Renal cortex interstitium (tissue), 11 donors: ENCODE results near the gene SP9. TPM values are rescaled to one million over a fixed set of nuclear protein-coding genes. Genes with fewer than 3 reads are reported as not detected.
"Not testable (repeated sequence)": the region's sequence is repeated elsewhere in the genome, so short reads cannot be mapped to it uniquely, and the experiment has no call there.

ENCODE experiments used
- DNase-seq, 11 donors: peaks; one replicate each; pipeline ENCODE4 v3.0.0-alpha.2; 2013; ENCODE audit warnings: low read depth in 9 of 11, low spot score in 4 of 11; ENCODE audit errors: extremely low read depth in 1 of 11
- polyA plus RNA-seq, 3 donors: library from polyadenylated mRNA; unstranded; fragments of 120-200 nt; gene quantifications; one replicate each; pipeline ENCODE4 v1.2.1, GENCODE V29; 2013; ENCODE audit not compliant: insufficient read length in 3 of 3

SP9 gene
- polyA plus RNA-seq, 3 donors: not detected

GRCh38 chr2:174342686-174343342, 8.1 kb downstream of the SP9 start:
- no peak for DNase-seq

- DNase-seq: no peak
These were observed 8.5 kb downstream of the SP9 start for GRCh38 chr2:174343343-174343622.

DNA sequence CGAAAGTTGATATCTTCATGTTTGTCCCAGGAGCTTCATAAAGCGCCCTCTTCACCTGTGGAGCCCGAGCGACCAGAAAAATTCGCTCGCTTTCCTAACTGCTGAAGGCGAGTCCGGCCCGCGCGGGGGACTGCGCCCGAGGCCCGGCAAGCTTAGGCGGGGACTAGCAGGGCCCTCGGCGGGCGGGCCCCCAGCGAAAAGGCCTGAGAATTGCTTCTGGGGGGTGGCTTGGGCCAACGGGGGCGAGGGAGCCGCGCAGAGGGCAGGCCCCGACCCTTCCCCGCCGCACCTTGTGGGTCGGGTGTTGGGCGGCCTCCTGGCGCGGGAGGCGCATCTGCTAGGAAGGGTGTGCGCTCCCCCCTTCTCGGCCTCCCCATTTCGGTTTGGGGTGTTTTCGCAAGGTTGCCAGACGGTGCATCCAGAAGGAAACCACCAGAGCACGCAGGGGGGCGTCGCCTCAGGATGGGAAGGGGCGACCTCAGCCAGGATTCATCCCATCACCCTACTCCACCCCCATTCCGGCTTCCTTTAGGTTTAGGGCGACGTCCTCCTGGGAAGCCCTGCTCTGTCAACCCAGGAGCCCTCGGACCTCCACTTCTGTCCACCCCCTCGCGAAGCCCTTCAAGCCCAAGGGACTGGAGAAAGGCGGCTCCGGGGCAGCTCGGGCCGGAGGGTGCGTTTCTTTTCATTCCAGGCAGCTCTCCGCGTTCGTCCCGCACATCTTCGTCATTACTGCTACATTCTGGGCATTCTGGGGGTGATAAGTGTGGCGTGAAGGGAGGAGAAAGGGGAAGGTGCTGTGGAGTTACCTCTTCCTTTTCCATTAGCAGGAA, 9.1 kb downstream of the SP9 start:
- DNase-seq: no peak

DNA sequence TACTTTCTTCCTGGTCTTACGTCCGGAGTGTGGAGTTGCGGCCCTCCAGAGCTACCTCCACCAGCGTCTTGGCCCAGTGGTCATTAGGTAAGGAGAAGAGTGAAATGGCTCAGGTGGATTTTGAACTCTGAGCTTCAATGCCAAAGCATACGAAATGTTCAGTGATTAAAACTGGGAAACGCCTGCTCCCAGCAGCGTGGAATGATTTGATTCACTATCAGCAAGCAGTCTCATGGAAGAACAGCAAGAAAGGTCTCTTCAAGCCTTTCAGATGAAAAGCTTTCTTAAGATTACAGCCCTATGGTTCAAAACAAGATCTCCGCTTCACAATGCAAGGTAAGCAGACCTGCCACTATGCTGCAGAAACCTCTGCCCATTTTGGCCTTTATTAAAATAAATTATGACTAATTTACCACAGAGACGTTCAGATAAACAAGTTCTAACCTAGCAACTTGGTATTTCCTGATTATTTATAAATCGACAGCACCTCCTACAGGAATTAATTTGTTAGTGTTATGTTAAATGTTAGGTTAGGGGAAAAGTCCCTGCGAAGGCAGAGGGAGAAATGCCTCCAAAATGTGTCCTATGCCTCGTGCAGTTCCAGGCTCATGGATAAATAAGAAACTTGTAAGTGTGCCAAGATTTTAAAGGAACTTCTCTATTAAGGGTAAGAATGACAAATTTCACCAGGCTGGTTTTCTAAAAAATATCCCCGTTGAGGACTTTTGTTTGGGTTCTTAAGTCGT, 10.1 kb downstream of the SP9 start:
- no peak for DNase-seq

GRCh38 chr2:174350018-174350417, 15.3 kb downstream of the SP9 start:
- DNase-seq: no peak

DNA sequence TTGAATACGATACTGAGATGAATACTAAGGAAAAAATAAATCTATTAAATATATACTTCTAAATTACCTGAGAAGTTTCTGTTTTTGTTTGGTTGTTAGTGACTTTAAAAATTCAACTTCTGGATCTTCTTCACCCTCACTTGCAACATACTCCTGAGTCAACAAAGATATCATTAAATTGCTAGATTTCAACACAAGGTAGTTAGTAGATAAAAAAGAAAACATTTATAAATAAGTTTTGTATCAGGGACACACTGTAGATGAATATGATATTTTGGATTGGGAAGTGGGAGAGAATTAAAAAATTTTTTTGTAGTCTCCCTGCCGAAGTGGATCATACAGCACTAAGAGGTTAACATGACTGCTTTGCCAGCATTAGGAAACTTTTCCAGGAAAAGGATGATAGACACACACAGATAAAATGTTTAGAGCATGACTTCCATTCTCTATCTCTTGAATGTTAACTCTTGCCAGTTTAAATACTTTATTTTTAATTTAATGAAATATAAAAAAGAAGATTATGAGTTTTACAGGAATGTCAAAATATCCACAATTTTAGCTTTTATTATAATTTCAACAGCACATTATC, 15.9 kb downstream of the SP9 start:
- no peak for DNase-seq

GRCh38 chr2:174353004-174353403, 18.2 kb downstream of the SP9 start:
- DNase-seq: no peak

DNA sequence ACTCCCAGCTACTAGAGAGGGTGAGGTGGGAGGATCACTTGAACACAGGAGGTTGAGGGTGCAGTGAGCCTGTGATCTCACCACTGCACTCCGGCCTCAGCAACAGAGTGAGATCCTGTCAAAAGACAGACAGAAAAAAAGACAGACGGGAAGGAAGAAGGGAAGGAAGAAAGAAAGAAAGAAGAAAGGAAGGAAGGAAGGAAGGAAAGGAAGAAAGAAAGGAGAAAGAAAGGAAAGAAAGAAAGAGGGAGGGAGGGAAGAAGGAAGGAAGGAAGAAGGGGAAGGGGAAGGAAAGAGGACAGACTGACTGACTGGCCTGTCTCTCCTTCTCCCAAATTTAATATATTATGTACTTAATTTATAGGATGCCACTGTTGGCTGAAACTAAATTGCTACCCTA, 21.6 kb downstream of the SP9 start:
- DNase-seq: no peak

GRCh38 chr2:174359663-174360062, 24.9 kb downstream of the SP9 start:
- not testable (repeated sequence) for DNase-seq

GRCh38 chr2:174362949-174363348, 28.2 kb downstream of the SP9 start:
- DNase-seq: no peak

GRCh38 chr2:174363492-174364225, 28.9 kb downstream of the SP9 start:
- DNase-seq: not testable (repeated sequence)

GRCh38 chr2:174364628-174365027, 29.9 kb downstream of the SP9 start:
- DNase-seq: no peak

GRCh38 chr2:174365571-174365970, 30.8 kb downstream of the SP9 start:
- DNase-seq: no peak

DNA sequence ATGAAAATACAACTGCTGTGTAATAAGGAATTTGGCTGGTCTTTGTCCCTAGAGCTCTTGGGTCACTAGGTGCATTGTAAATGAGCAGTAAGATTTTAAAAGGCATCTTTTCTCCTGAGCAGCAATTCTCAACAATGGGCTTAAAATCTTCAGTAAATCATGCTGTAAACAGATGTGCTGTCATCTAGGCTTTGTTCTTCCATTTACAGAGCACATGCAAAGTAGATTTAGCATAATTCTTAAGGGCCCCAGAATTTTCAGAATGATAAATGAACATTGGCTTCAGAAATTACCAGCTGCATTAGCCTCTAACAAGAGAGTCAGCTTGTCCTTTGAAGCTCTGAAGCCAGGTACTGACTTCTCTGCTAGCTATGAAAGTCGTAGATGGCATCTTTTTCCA, 33.9 kb downstream of the SP9 start:
- no peak for DNase-seq

- DNase-seq: no peak
These were observed 42.2 kb downstream of the SP9 start for GRCh38 chr2:174376967-174377366.

DNA sequence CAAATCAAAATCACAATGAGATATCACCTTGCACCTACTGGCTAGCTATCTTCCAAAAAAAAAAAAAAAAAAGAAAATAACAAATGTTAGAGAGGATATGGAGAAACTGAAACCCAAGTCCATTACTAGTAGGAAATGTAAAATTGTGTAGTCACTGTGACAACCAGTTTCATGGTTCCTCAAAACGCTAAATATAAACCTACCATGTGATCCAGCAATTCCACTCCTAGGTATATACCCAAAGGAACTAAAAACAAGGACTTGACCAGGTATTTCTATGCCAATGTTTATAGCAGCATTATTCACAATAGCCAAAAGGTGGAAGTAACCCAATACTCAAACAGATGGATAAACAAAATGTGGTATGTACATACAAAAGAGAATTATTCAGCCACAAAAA, 49.0 kb downstream of the SP9 start:
- DNase-seq: no peak

DNA sequence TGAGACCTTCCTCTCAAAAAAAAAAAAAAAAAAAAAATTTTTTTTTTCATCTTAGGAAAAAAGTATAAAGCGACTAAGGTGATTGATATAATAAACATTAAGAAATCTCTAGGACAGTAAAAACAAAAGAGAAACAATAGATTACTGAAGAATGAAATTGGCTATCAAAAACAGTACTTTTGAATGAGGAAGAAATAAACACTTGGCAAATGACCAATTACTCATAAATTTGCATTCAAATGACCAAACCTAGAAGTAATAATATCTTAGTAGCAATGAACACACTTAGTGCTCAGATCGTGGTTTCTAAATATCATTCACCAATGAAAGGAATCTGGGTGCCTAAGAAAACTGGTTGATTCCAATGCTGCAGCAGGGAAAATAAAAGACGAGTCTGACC, 50.4 kb downstream of the SP9 start:
- DNase-seq: no peak
